Measurements from ENCODE around the gene COQ10B.

DNA sequence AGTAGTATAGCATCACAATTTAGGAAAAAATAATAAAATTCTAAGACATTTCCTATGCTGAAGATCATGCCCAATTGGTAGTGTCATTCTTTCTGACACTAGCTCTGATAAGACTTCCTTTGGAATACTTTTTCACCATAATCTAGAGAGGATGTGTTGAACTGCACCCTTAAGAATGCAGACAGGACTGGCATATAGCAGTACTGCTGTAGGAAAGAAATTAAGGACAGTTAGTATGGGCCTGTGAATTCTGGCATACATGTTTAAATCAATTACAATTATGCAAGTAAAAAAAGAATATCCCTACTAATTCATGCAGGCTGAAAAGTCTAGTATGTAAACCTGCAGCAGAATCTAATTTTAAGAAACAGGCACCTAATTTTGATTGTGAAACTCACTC is 33.9 kb upstream of the COQ10B start:
- TF ChIP-seq, protein P1, sequence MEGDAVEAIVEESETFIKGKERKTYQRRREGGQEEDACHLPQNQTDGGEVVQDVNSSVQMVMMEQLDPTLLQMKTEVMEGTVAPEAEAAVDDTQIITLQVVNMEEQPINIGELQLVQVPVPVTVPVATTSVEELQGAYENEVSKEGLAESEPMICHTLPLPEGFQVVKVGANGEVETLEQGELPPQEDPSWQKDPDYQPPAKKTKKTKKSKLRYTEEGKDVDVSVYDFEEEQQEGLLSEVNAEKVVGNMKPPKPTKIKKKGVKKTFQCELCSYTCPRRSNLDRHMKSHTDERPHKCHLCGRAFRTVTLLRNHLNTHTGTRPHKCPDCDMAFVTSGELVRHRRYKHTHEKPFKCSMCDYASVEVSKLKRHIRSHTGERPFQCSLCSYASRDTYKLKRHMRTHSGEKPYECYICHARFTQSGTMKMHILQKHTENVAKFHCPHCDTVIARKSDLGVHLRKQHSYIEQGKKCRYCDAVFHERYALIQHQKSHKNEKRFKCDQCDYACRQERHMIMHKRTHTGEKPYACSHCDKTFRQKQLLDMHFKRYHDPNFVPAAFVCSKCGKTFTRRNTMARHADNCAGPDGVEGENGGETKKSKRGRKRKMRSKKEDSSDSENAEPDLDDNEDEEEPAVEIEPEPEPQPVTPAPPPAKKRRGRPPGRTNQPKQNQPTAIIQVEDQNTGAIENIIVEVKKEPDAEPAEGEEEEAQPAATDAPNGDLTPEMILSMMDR (IDR thresholded peaks at IDR 0.05) = no peak
- no peak for TF ChIP-seq POLR2A (IDR thresholded peaks at IDR 0.05)
